Measurements from ENCODE around the gene GLYATL3. TPM values are rescaled to one million over a fixed set of nuclear protein-coding genes. Genes with fewer than 3 reads are reported as not detected.

The GLYATL3 gene
- total RNA-seq: not detected in 2 replicates

GRCh38 chr6:49499623-49500022 lies at the start of gene GLYATL3:
TSS of gene GLYATL3 (plus strand) at chr6:49499923. CDS start at chr6:49511991, 12,068 bp downstream.

GRCh38 chr6:49462927-49463611 lies 36.7 kb upstream of the GLYATL3 start, which contains the start of the genes CENPQ and MMUT:
TSS of gene CENPQ (plus strand) at chr6:49463370. CDS start at chr6:49470177, 6,807 bp downstream.
TSS of gene MMUT (minus strand) at chr6:49463253. CDS start at chr6:49459466, 3,787 bp downstream.

GRCh38 chr6:49550492-49551077 lies 50.9 kb downstream of the GLYATL3 start, which contains the start of gene C6orf141:
TSS of gene C6orf141 (plus strand) at chr6:49550668. CDS start at chr6:49550793, 125 bp downstream.

Other genes with a start within 250 kb of the GLYATL3 start
- gene MMUT, start 36.7 kb upstream of the GLYATL3 start, total RNA-seq: 7.2 and 10.8 TPM in 2 replicates
- gene CENPQ, start 36.6 kb upstream of the GLYATL3 start, total RNA-seq: 6.6 and 10.5 TPM in 2 replicates
- 21.5 and 23.2 TPM in 2 replicates for gene C6orf141, start 50.7 kb downstream of the GLYATL3 start, total RNA-seq
- gene RHAG, start 136.9 kb downstream of the GLYATL3 start, total RNA-seq: not detected in 2 replicates
- not detected in 2 replicates for gene CRISP2, start 213.6 kb downstream of the GLYATL3 start, total RNA-seq
- gene CRISP3, start 244.5 kb downstream of the GLYATL3 start, total RNA-seq: not detected in 2 replicates

All from hair follicular keratinocyte (primary cell).